KBM-7 (cell line): ENCODE measurements around the gene LIG4.
A peak's percentile ranks its signal among the peaks of the same experiment; 100 is the strongest.

ENCODE experiments used
- DNase-seq: peaks from one replicate; pipeline ENCODE4 v3.0.0-alpha.2; 2015
- in situ Hi-C: fragments of 300-500 bp; cut with MboI; formaldehyde crosslinking; loops from 2 replicates; pipeline ENCODE4 v1.14.3; 2020; ENCODE audit warnings: low sequenced_read_pairs, low pct_unique_long_range_greater_than_20kb, mixed read lengths

The LIG4 gene

GRCh38 chr13:108195861-108196260 lies 19.5 kb downstream of the LIG4 start:
- no peak for DNase-seq
- in situ Hi-C loops: no loop called here

- DNase-seq: no peak
- in situ Hi-C loops: no loop called here
Observed at GRCh38 chr13:108195146-108195545, 20.2 kb downstream of the LIG4 start.

- in situ Hi-C loops: no loop called here
- no peak for DNase-seq
Observed at GRCh38 chr13:108194435-108194936, 20.9 kb downstream of the LIG4 start.

GRCh38 chr13:108193806-108194205 lies 21.5 kb downstream of the LIG4 start:
- in situ Hi-C loops: no loop called here
- no peak for DNase-seq

- in situ Hi-C loops: no loop called here
- no peak for DNase-seq
Observed at GRCh38 chr13:108190897-108191296, 24.4 kb downstream of the LIG4 start.

GRCh38 chr13:108188260-108188659 lies 27.1 kb downstream of the LIG4 start:
- in situ Hi-C loops: no loop called here
- DNase-seq: no peak

- in situ Hi-C loops: no loop called here
Observed at GRCh38 chr13:108185223-108185622, 30.1 kb downstream of the LIG4 start.

GRCh38 chr13:108182652-108183051 lies 32.7 kb downstream of the LIG4 start:
- no peak for DNase-seq
- in situ Hi-C loops: no loop called here

More at GRCh38 chr13:108185223-108185622, 30.1 kb downstream of the LIG4 start:
- DNase-seq: no peak

GRCh38 chr13:108178078-108178477 lies 37.3 kb downstream of the LIG4 start:
- DNase-seq: no peak
- in situ Hi-C loops: no loop called here

GRCh38 chr13:108176685-108177274 lies 38.6 kb downstream of the LIG4 start:
- DNase-seq: peak; percentile 18

GRCh38 chr13:108168929-108169328 lies 46.4 kb downstream of the LIG4 start:
- in situ Hi-C loops: loop anchor here (25.0 kb wide), 1 partner anchor 957 kb away; no protein-coding TSS in a partner anchor
- no peak for DNase-seq

More at GRCh38 chr13:108176685-108177274, 38.6 kb downstream of the LIG4 start:
- in situ Hi-C loops: no loop called here

GRCh38 chr13:108166078-108166477 lies 49.3 kb downstream of the LIG4 start:
- in situ Hi-C loops: loop anchor here (25.0 kb wide), 1 partner anchor 954 kb away; no protein-coding TSS in a partner anchor
- DNase-seq: no peak

GRCh38 chr13:108158746-108159145 lies 56.6 kb downstream of the LIG4 start:
- in situ Hi-C loops: loop anchor here (25.0 kb wide), 1 partner anchor 946 kb away; no protein-coding TSS in a partner anchor
- no peak for DNase-seq
